Cardiac fibroblast (primary cell): ENCODE data around the gene TFEB.

Source experiments
- DNase-seq, 2 donors: peaks; one replicate each; pipeline versions ENCODE4 v3.0.0 to v3.0.0-alpha.2; 2010; ENCODE audit warnings: low read depth in 2 of 2
- H3K4me3 ChIP-seq, 2 donors: replicated peaks in 1 of 2; 1 replicate in 1 of 2; 2 replicates in 1 of 2; pipeline ENCODE4 v1.5.1; 2011; ENCODE audit warnings: low read depth in 2 of 2, low read length in 2 of 2, mild to moderate bottlenecking in 2 of 2, moderate library complexity in 1 of 2
- CTCF ChIP-seq: IDR thresholded peaks from one replicate; pipeline ENCODE4 v1.5.1; 2011; ENCODE audit warnings: low read depth, mild to moderate bottlenecking, low read length, inconsistent platforms

Gene TFEB

GRCh38 chr6:41717392-41717736 is 18.0 kb downstream of the TFEB start:
- TF ChIP-seq CTCF, result no peak
- no peak for DNase-seq
- no peak overlapping the region for H3K4me3 ChIP-seq

GRCh38 chr6:41716516-41717391 is 18.7 kb downstream of the TFEB start:
- DNase-seq, result no peak
- H3K4me3 ChIP-seq, result no peak overlapping the region
- no peak for TF ChIP-seq CTCF

- DNase-seq, result no peak
- H3K4me3 ChIP-seq, result no peak overlapping the region
- no peak for TF ChIP-seq CTCF
These were observed 19.5 kb downstream of the TFEB start for GRCh38 chr6:41715795-41716515.

GRCh38 chr6:41714556-41715273 is 20.7 kb downstream of the TFEB start:
- DNase-seq, result no peak
- TF ChIP-seq CTCF, result no peak
- no peak overlapping the region for H3K4me3 ChIP-seq

- DNase-seq, result peak in 1 of 2 donors; percentile 55
- no peak for TF ChIP-seq CTCF
- no peak overlapping the region for H3K4me3 ChIP-seq
These were observed 21.6 kb downstream of the TFEB start for GRCh38 chr6:41713650-41714291.

GRCh38 chr6:41713159-41713649 is 22.2 kb downstream of the TFEB start:
- DNase-seq, result peak; percentile 42 to 57
- no peak overlapping the region for H3K4me3 ChIP-seq
- no peak for TF ChIP-seq CTCF
